HG02588 (cell line): ENCODE results near the gene BMP8A.
"Not testable (repeated sequence)": the region's sequence is repeated elsewhere in the genome, so short reads cannot be mapped to it uniquely, and the experiment has no call there.

Source experiments
- ATAC-seq: cut with Tn5 transposase; IDR thresholded peaks from one replicate; pipeline ENCODE4 v1.9.1; 2021; ENCODE audit warnings: mild to moderate bottlenecking, moderate library complexity; ENCODE audit not compliant: unreplicated experiment

Gene BMP8A

DNA sequence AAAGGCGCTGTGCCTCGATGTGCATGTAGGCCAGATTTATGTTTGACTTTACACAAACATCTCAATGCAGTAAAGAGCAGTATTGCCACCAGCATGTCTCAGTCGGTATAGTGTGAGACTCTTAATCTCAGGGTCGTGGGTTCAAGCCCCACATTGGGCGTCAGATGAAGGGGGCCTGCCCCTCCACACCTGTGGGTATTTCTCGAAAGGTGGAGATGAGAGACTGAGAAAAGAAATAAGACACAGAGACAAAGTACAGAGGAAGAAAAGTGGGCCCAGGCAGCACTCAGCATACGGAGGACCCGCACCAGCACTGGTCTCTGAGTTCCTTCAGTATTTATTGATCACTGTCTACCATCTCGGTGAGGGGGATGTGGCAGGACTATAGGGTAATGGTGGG lies 13.0 kb downstream of the BMP8A start:
- not testable (repeated sequence) for ATAC-seq

DNA sequence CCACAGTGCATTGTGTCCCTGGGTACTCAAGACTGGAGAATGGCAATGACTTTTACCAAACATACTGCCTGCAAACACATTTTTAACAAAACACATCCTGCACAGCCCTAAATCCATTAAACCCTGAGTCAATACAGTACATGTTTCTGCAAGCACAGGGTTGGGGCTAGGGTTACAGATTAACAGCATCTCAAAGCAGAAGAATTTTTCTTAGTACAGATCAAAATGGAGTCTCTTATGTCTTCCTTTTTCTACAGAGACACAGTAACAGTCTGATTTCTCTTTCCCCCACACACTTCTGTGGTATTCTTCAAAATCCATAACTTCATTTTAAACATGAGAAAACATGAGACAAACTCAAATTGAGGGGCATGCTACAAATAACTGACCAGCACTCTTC lies 13.9 kb downstream of the BMP8A start:
- ATAC-seq, result no peak

DNA sequence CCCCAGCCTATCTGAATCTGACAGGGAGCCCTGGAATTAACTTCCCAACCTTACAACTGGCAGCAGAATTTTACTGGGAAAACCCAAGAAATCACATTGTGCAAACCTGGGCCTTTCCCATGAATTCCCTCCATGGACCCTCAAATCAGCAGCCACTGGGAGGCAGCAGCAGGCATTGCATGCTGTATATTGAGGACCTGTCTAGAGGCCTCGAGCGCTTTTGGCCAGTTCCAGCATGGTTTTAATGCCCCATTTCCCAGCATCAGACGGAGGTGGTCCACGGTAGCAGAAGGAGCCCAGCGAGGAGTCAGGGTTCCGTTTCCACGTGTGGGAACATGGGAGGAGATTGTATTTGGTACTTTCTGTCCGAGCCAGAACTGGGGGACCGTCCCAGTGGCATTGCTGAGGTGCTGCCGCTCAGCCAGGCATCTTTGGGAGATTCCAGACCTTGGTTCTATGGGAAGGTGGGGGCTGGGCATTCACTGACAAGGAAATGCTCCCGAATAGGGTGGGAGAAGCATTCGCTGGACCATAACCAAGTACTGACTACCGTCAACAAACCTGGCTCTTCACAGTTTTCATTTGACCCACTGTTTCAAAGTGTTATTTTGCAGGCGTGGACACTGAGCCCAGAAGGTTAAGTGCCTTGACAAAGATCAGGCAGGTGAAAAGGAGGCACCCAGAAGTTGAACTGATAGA lies 15.9 kb downstream of the BMP8A start:
- ATAC-seq, result no peak

DNA sequence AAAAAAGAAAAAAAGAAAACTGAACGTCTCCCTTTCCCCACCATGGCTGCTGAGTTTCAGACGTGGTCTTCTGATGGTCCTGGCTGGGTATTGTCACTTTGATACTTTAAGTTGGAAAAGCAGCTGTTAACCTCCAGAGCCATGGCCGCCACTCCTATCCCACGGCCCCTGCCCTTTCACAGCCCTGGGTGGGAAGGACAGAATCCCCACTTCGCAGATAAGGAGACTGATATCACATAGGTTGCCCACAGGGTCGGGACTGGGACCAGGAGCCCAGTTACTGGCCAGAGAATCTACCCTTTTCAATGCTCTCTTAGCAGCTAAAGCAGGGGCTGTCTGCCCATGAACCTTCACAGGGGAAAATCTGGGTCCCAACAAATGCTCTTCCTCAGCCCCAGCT lies 16.8 kb downstream of the BMP8A start:
- ATAC-seq, result no peak

DNA sequence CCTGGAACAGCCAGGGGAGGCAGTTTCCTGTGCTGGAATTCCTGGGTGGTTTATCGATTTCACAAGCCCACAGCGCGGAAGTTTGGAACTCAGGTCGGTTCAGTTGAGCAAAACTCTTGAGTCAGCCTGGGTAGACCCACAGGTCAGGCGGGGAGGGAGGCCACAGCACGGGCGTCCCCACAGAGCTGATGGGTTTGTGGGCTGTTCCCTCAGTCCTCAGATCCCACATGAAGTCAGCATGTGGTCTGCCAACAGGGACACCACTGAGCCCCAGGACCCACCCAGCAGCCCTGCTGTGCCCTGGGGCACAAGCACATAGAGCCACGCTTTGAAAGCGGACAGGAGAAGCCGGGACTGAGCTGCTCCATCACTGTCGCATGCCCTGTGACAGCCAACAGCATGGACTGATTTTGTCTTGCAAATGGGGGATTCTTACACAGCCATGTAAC lies 17.4 kb downstream of the BMP8A start:
- ATAC-seq, result no peak

- ATAC-seq, result no peak
Observed at GRCh38 chr1:39509360-39510009, 18.0 kb downstream of the BMP8A start.

DNA sequence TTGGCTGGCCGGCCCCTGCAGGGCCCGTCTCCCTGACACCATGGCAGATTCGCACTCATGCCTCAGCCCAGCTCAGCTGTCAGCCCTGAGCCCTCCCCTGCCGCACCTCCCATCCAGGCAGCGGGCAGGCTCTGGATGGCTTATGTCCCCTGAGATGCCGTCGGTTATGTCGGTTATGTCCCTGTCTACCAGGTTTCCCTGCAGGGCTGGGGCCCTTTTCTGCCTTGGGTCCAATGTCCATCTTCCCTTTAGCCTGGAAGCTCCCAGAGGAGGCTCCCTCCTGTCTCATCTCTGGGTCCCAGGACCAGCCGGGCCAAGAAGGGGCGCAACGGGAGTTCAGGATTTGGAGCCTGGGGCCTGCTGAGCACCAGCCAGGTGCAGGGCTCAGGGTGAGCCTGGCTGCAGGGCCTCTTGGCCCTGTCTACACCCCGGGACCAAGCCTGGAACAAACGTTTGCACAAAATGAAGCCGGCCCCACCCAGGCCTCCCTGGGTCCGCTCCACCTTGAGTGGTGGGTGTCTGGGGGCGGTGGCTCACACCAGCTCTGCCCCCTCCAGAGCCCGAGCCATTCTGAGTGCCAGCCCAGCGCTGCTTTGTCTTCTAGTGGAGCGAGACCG lies 19.2 kb downstream of the BMP8A start:
- not testable (repeated sequence) for ATAC-seq

DNA sequence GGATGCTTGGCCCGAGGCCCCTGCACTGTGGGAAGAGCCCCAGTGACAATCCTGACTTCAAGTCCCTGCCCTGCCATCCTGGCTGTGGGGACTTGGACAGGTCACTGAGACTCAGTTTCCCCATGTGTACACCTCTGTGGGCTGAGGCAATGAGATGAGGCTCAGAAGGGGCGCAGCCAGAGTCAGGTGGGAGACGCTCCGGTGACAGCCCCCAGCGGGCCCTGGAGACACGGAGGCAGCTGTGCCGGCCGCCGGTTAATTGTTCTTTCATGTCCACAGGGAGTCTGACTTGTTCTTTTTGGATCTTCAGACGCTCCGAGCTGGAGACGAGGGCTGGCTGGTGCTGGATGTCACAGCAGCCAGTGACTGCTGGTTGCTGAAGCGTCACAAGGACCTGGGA lies 20.0 kb downstream of the BMP8A start:
- not testable (repeated sequence) for ATAC-seq

DNA sequence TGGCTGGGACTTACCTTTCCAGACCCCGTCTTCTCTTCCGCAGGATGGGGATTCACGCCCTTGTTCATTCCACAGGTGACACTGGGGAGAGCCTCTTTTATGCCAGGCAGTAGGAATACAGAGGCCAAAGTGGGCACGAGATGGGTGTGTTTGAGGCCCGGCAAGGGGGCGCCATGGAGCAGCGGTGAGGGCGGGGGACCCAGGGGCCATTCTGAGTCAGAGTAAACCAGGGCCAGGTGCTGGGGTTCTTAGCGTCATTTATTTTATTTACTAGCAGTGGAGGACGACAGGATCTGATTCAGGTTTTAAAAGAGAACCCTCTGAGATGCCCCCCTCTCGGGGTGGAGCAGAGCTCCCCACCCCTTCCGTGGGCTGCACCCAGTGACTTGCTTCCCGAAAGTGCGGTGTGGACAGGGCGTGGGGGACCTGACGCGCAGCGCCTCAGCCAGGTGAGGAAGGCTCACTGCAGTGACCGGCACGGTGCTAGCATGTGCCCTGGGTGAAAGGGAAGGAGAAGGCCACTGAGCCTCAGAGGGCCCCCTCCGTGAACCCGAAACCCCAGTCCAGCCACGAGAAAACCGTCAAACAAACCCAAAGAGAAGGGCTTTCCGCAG lies 20.9 kb downstream of the BMP8A start:
- not testable (repeated sequence) for ATAC-seq

DNA sequence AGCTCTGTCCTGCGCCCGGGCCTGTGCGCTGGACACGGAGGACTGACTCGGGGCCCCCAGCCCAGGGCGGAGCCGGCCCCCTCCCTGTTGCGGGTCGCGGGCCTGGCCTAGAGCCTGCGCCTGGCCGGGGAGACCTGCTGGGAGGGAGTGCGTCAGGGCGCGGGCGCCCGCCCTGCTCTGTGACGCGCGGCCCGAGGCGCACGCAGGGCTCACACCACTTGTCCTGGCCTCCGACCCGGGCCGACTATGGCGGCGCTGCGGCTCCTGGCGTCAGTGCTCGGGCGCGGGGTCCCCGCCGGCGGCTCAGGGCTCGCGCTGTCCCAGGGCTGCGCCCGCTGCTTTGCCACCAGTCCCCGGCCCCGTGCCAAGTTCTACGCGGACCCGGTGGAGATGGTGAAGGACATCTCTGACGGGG lies 23.3 kb downstream of the BMP8A start:
- ATAC-seq, result not testable (repeated sequence)

- ATAC-seq, result not testable (repeated sequence)
Observed at GRCh38 chr1:39515131-39516086, 24.0 kb downstream of the BMP8A start.

DNA sequence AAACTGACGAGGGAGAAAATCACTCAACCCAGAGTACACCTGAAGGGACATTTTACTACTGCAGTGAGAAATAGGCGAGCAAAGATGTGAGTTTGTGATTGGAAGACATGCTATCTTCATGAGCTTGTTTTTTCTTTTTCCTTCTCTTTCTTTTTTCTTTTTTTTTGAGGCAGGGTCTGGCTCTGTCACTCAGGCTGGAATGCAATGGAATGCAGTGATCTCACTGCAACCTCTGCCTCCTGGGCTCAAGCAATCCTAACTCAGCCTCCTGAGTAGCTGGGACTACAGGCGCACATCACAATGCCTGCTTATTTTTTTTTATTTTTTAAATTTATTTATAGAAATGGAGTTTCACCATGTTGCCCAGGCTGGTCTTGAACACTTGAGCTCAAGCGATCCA lies 25.4 kb downstream of the BMP8A start:
- ATAC-seq, result not testable (repeated sequence)

- ATAC-seq, result not testable (repeated sequence)
Observed at GRCh38 chr1:39517936-39518335, 26.5 kb downstream of the BMP8A start.

- ATAC-seq, result not testable (repeated sequence)
Observed at GRCh38 chr1:39519376-39519775, 27.9 kb downstream of the BMP8A start.

DNA sequence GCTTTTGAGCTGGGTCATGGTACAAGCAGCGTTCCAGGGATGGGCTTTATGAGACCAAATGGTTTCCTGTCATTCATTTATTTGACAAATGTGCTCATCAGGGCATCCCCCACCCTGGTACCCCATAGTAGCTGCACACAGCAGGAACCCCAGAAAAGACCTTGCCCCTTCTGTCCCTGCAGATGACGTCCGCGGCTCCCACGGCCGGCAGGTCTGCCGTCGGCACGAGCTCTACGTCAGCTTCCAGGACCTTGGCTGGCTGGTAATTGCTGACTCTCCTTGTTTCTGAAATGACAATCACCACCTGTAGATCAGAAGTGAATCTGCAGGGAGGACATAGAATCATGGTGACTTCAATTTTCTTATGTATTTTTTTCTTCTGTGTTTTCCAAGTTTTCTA lies 30.8 kb downstream of the BMP8A start:
- ATAC-seq, result not testable (repeated sequence)

DNA sequence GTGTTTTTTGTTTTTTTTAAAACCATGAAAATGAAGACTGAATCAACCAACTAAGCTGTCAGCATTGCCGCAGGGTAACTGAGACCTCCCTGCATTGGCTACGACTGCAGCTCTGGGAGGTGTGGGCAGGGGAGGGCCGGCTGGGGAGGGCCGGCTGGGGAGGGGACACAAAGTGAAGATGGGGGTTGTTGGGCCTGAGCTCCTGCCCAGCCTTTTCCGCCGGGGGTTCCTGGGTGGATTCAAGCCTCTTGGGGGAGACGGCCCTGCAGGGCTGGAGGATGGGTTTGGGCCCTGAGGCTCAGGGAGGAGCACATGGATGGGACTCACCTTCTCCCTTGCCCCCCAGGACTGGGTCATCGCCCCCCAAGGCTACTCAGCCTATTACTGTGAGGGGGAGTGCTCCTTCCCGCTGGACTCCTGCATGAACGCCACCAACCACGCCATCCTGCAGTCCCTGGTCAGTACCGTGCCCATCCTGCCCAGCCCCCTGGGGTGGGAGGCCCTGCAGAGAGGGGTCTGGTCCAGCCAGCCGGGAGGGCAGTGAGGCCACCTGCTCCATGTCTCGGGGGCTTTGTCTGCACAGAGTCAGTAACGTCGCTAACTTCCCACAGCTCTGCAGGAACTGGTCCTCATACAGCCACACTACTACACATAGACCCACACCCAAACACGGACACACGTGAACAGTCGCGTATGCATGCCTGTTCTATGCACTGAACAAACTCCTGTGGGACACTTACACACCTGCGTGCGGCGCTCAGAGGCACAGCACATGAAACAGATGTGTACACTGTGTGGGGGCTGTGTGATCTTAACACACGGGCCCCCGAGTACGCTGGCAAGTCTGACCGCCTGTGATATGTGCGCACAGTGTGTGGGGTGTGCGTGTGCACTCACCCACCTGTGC lies 31.5 kb downstream of the BMP8A start:
- no peak for ATAC-seq

- ATAC-seq, result no peak
Observed at GRCh38 chr1:39524171-39524570, 32.7 kb downstream of the BMP8A start.

DNA sequence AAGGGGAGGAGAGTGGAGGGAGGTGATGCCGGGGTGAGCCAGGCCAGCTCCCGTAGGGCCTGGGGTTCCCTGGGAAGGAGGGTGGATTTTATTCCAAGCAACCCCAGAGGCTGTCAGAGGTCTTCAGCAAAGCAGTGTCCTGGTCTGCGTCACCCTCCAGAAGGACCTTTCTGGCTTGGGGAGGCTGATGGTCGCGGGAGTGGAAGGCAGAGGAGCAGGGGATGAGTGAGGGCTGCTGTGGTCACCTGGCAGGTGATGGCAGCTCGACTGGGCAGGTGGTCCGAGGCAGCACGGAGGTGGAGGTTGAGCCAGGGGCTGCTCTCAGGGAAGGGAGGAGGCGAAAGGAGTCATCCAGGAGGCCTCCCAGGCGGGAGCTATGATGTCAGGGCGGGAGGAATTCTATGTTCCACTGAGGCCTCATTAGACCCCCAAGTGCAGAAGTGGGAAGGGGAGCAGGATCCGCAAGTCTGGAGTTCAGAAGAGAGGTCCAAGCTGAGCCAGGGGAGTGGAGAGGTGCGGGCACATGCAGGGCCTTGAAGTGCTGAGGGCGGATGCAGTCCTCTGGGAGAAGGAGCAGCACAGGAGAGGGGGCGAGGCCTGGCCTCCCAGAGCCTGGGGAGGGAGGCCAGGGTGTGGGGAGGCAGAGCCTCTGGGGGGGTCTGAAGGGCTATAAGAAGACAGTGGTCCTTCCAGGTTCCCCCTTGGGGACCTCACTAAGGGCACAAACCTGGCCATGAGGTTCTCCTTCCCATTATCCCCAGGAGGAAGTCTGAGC lies 33.3 kb downstream of the BMP8A start:
- no peak for ATAC-seq
